PFSK-1 (cell line): ENCODE measurements around the gene HLA-C.

Experiments
- FOXP2 ChIP-seq: optimal IDR thresholded peaks from 2 replicates; pipeline ENCODE3; 2011; ENCODE audit warnings: borderline replicate concordance, control low read depth, inconsistent platforms; ENCODE audit not compliant: insufficient read depth; ENCODE audit errors: extremely low read length, extremely low read depth
- POLR2AphosphoS5 ChIP-seq: IDR thresholded peaks from 2 replicates; pipeline ENCODE4 v1.6.1; 2012; ENCODE audit warnings: low read depth, mild to moderate bottlenecking, control low read depth, low read length, moderate library complexity
- REST ChIP-seq, 2 experiments: IDR thresholded peaks; 2 replicates each; pipeline versions ENCODE4 v1.6.1 to v1.8.0; 2011 to 2012; ENCODE audit warnings: low read depth in 2 of 2, low read length in 2 of 2, control low read depth in 1 of 2, inconsistent platforms in 1 of 2, mild to moderate bottlenecking in 1 of 2, moderate library complexity in 1 of 2; ENCODE audit not compliant: insufficient read depth in 1 of 2
- SIN3A ChIP-seq: IDR thresholded peaks from 2 replicates; pipeline ENCODE4 v1.6.1; 2012; ENCODE audit warnings: mild to moderate bottlenecking, low read length, moderate library complexity, borderline replicate concordance; ENCODE audit not compliant: insufficient read depth
- TAF1 ChIP-seq: IDR thresholded peaks from 2 replicates; pipeline ENCODE4 v1.6.1; 2012; ENCODE audit warnings: low read length, control low read depth, borderline replicate concordance; ENCODE audit not compliant: insufficient read depth

Gene HLA-C

DNA sequence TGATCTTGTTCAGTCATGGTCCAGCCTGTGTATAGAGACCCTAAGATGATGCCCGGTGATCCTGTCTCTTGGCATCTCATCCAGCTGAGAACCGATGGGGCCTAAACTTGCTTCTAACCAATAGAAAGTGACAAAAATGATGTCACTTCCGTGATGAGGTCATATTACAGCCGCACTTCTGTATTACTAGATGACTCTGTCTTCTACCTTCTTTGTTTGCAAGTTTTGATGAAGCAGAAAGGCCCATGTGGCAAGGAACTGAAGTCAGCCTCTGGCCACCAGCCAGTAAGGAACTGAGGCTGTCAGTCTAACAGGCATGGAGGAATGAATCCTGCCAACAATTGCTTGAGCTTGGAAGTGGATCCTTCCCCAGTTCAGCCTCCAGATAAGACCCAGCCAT lies 32.8 kb upstream of the HLA-C start:
- no peak for TF ChIP-seq REST (IDR thresholded peaks at IDR 0.05; ENCODE audit: insufficient read depth in 1 of 2, low read depth in 2 of 2, low read length in 2 of 2)
- TF ChIP-seq TAF1, result no peak
- no peak for TF ChIP-seq POLR2AphosphoS5
- no peak for TF ChIP-seq FOXP2
- no peak for TF ChIP-seq SIN3A

- no peak for TF ChIP-seq SIN3A
- no peak for TF ChIP-seq TAF1
- no peak for TF ChIP-seq POLR2AphosphoS5
Measured at GRCh38 chr6:31300797-31301196, 28.9 kb upstream of the HLA-C start.

DNA sequence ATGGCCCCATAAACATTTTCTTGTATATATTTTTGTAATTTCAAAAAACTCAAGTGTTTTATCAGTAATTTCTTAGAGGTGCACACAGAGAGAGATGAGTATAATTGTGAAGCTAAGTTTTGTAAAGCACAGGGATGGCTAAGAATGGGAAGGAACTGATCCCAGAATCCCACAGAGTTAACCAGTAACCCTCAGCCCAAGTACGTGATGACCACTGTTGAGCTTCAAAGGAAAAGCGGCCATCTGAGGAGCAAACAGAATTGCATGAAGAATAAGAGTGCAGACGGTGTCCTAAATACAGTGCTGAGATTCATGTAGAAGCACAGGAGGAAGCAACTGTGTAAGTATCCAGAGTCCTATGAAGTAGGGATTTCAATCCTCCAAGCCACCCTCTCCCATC lies 28.1 kb upstream of the HLA-C start:
- TF ChIP-seq TAF1 (no peak), FOXP2 (no peak), POLR2AphosphoS5 (no peak), SIN3A (no peak), REST (IDR thresholded peaks at IDR 0.05; ENCODE audit: insufficient read depth in 1 of 2, low read depth in 2 of 2, low read length in 2 of 2) (no peak)

DNA sequence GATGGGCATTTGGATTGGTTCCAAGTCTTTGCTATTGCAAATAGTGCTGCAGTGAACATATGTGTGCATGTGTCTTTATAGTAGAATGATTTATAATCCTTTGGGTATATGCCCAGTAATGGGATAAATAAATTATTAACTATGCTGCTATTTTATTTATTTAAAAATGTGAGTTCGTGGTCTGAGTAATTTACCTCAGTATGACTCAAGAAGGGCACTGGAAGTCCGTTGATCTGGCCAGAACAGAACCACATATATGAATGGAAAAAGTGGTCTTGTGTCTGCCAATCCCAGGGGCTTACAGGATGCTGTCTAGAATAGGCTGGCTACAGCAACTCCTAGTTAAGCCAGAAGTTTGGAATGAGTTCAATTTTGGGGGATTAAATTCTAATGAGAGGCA lies 27.6 kb upstream of the HLA-C start:
- TF ChIP-seq POLR2AphosphoS5 (no peak), SIN3A (no peak), TAF1 (no peak), FOXP2 (no peak), REST (IDR thresholded peaks at IDR 0.05; ENCODE audit: insufficient read depth in 1 of 2, low read depth in 2 of 2, low read length in 2 of 2) (no peak)

- TF ChIP-seq POLR2AphosphoS5, result no peak
- no peak for TF ChIP-seq TAF1
- TF ChIP-seq FOXP2, result no peak
- no peak for TF ChIP-seq REST (IDR thresholded peaks at IDR 0.05; ENCODE audit: insufficient read depth in 1 of 2, low read depth in 2 of 2, low read length in 2 of 2)
- no peak for TF ChIP-seq SIN3A
Measured at GRCh38 chr6:31294056-31294455, 22.2 kb upstream of the HLA-C start.

DNA sequence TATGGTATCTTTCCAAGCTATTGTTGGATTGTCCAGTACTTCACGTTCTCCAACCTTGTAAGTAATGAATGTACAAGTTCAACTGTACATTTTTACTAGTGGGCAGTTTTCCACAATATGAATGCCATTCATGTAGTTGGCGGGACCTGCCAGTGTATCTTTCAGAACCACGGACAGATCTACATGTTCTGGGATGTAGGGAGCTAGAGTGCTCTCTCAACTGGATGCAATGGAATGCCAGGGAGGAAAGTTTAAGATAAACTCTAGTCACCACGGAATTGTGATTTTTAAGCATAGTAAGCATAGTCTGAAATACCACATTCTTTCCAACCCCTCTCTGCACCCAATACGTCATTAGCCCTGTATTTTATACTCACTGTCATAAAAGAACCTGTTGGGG lies 21.5 kb upstream of the HLA-C start:
- TF ChIP-seq REST (IDR thresholded peaks at IDR 0.05; ENCODE audit: insufficient read depth in 1 of 2, low read depth in 2 of 2, low read length in 2 of 2) (peak; percentile 78 to 94), POLR2AphosphoS5 (no peak), FOXP2 (no peak)
